GM18870 (cell line): ENCODE measurements around the gene MRC2.
"Not testable (repeated sequence)": the region's sequence is repeated elsewhere in the genome, so short reads cannot be mapped to it uniquely, and the experiment has no call there.

Experiments used
- ATAC-seq: cut with Tn5 transposase; IDR thresholded peaks from one replicate; pipeline ENCODE4 v1.9.1; 2021; ENCODE audit warnings: moderate library complexity; ENCODE audit not compliant: unreplicated experiment

The MRC2 gene

DNA sequence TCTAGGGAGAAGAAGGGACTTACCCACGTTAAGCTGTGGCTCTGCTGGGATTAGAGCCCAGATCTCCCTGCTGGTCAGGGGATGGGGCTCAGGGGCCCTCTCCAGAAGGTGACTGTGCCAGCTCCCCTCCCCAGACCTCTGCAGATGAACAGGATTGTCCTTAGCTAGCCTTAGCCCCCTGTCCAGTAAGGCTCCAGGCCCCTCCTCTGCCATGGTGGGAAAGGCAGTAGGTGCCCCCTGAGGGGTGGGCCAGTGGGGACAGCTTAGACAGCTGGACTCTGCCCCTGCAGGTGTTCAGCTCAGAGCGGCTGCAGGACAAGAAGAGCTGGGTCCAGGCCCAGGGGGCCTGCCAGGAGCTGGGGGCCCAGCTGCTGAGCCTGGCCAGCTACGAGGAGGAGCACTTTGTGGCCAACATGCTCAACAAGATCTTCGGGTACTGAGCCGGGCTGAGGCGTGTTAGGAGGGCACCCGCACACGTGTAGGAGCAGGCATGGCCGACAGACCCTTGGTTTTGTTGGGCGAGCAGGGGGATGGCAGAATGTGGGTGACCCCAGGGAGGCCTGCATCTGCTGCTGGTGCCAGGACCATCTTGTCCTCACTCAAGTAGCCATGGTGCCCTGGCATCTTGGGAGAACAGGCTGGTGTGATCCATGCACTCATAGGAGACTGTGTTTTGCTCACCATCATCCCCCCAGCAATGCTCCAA is 50.9 kb downstream of the MRC2 start:
- no peak for ATAC-seq

DNA sequence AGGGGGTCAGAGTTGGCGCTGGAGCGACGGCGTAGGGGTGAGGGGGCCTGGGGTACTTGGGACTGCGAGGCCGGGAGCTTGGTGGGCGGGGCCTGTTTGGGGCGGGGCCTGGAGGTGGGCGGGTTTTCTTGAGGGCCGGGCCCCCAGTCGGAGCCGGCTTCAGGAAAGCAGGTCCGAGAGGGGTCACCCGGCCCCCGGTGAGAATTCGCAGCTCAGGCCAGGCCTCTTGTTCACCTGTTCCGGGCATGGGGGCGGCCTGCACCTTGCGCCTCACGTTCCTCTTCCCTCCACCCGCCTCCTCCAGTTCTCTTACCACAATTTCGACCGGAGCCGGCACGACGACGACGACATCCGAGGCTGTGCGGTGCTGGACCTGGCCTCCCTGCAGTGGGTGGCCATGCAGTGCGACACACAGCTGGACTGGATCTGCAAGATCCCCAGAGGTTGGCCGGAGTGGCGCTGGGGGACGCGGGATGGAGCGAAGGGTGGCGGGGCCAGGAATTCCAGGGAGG is 52.5 kb downstream of the MRC2 start:
- no peak for ATAC-seq

DNA sequence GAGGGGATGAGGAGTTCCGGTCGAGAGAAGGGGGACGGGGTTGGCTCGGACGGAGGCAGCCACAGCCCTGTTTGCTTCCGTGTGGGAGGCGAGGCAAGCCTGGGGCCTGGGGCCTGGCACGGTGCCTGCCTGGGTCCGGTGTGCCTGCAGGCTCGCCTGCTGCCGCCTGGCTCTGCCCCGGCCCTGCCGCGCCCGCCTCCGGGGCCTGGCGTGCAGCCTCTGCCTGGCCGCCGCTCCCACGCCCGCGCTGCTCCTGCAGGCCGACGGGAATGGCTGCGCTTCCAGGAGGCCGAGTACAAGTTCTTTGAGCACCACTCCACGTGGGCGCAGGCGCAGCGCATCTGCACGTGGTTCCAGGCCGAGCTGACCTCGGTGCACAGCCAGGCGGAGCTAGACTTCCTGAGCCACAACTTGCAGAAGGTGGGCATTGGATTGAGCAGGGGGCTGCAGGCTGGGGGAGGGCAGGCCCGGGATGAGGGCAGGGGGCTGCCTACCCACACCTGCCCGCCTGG is 53.1 kb downstream of the MRC2 start:
- no peak for ATAC-seq

DNA sequence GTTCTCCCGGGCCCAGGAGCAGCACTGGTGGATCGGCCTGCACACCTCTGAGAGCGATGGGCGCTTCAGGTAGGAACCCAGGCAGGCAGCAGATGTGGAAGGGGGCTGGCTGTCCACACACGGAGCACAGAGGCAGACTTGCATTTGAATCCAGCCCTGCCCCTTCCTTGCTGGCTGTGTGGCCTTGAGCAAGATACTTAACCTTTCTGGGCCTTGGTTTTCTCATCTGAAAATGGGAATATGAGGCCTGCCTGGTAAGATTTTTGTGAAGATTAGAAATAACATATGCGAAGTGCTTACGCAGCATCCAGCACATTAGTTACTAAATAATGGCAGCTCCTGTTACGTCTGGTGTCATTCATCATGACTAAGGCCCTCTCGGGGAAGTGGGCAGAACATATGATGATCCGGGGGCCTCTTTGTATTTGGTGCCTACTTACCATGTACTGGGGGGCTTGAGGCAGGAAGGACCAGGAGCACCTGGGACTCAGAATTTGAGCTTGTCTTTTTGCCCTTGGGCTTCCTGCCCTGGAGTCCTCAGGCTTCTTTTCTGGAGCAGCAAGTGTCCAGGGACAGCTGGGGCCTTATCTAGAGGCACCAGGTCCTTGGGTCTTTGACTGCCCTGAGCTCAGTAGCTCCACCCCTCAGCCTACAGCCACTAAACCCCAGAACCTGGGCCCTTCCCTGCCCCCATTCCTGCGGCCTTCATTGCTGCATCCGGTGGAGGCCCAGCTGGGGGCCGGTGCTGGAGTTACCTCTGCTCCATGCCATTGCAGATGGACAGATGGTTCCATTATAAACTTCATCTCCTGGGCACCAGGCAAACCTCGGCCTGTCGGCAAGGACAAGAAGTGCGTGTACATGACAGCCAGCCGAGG is 53.8 kb downstream of the MRC2 start:
- no peak for ATAC-seq

GRCh38 chr17:62681939-62682381 is 54.5 kb downstream of the MRC2 start:
- no peak for ATAC-seq

DNA sequence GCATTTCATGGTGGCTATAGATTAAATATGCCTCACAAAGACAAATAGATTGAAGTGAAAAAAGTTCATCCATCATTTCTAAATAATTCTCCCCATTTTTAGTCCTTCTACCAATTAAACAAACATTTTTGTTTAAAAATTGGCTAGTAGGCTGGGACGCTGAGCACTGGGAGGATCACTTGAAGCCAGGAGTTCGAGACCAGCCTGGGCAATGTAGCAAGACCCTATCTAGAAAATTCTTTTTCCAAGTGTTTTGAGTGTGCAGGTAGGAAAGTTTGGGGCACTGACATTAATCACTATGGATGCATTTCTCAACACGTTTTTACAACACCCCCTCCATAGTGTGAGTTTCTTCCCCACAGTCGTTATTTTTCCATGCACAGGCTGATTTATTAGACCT is 56.7 kb downstream of the MRC2 start:
- ATAC-seq = no peak

DNA sequence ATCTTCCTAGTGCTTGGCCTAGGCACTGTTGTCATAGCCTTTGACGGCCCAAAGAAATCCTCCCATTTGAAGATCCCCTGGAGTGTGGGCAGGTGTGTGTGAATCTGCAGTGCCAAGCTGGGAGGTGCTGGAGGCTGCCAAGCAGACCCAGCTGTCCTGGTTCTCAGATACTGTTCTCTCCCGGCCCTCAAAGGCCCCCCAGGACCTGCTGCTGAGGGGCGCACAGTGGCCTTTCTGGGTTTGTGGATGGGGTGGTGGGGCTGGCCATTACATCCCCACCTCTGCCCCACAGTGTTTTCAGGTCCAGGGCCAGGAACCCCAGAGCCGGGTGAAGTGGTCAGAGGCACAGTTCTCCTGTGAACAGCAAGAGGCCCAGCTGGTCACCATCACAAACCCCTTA is 60.5 kb downstream of the MRC2 start:
- ATAC-seq = no peak

GRCh38 chr17:62688398-62689160 is 61.1 kb downstream of the MRC2 start:
- no peak for ATAC-seq

DNA sequence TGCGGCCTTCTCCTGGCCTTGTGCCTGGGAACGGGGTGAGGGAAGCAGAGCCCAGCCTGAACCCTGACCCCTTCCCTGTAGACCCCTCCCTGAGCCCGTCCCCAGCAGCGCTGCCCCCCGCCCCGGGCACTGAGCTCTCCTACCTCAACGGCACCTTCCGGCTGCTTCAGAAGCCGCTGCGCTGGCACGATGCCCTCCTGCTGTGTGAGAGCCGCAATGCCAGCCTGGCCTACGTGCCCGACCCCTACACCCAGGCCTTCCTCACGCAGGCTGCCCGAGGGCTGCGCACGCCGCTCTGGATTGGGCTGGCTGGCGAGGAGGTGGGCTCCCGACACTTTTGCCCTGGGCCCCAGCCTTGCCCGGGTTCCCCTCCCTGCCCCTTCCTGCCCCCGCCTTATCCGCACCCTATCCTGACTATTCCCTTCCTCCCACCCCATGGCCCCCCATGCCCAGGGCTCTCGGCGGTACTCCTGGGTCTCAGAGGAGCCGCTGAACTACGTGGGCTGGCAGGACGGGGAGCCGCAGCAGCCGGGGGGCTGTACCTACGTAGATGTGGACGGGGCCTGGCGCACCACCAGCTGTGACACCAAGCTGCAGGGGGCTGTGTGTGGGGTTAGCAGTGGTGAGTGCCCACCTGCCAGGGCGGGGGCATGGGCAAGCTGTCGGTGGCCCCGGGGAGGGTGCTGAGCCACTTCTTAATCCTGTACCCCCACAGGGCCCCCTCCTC is 62.1 kb downstream of the MRC2 start:
- no peak for ATAC-seq

DNA sequence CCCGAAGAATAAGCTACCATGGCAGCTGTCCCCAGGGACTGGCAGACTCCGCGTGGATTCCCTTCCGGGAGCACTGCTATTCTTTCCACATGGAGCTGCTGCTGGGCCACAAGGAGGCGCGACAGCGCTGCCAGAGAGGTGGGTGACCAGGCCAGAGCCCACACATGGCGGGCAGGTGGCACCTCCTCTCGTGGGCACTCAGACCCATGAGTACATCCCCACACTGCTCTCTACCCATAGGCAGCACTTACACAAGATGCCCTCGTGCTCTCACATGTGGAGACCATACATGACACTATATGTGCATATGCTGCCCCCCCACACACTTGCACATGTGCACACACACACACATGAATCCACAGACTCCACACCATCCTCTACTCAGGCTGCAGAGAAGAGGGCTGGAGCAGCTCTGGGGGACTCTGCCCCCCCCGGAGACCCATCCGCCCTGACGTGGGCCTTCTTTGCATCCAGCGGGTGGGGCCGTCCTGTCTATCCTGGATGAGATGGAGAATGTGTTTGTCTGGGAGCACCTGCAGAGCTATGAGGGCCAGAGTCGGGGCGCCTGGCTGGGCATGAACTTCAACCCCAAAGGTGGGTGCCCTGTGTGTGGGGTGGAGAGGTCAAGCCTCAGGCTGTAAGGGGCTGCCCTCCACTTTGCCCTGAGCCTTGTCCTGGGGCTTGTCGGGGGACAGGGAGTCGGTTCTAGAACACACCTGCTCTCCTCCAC is 62.9 kb downstream of the MRC2 start:
- ATAC-seq = no peak

GRCh38 chr17:62691589-62691915 is 64.1 kb downstream of the MRC2 start:
- ATAC-seq = not testable (repeated sequence)

GRCh38 chr17:62692159-62692651 is 64.7 kb downstream of the MRC2 start:
- no peak for ATAC-seq

- ATAC-seq = no peak
Observed at GRCh38 chr17:62692721-62693431, 65.4 kb downstream of the MRC2 start.

DNA sequence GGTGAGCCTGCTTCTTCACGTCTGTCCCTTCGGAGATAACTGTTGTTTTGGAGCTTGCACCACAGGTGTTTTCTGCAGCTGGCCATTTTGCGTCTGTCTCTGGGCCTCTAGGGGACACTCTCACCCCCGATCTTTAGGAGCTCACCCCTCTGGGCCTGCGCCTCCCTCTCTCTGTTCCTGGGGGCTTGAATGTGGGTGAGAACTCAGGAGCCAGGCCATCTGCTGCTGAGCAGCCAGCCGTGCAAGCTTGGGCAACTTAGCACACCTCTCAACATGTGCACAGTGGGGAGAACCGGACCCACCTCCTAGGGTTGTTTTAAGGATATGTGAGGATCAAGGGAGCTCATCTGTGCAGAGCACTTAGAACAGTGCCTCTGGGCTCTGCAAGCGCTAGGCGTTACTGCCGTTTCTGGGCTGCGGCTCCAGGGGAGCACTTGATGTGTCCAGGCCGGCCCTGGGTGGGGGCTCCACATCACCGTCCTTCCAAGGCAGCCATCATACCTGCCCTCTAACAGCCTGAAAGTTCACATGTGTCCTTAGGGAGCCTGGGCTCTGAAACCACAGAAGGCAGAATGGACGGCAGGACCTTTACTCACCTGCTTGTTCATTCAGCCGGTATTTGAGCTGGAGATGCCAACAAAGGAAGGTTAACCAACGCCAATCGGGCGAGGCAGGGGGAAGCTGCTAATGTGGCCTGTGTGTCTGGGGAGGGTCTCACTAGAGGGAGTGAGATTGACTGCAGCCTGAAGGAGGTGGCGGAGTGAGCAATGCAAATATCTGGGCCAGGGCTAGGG is 66.3 kb downstream of the MRC2 start:
- no peak for ATAC-seq

GRCh38 chr17:62695093-62695738 is 67.7 kb downstream of the MRC2 start:
- ATAC-seq = not testable (repeated sequence)

DNA sequence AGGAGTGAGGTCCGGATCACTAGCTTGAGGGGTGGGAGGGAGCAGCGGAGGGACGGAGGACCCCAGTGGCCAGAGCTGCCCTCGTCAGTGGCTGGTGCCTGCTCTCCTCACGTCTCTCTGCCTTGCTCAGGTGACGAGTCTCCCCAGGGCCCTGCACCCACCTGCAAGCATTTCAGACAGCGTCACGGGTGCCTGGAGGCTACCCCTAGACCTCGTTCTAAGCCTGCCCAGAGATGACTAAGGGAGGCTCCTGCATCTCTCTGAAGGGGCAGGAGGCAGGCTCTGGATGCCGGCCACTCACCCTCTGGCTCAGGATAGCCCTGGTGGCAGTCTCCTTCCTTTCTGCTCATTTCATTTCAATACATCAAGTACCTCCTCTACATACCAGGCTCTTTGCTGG is 68.8 kb downstream of the MRC2 start:
- no peak for ATAC-seq

GRCh38 chr17:62696726-62697490 is 69.4 kb downstream of the MRC2 start:
- no peak for ATAC-seq
